ENCODE data around the gene GTPBP1.

GRCh38 chr22:38700789-38701628, 4.7 kb upstream of the GTPBP1 start, which contains the start of gene JOSD1:
- TF ChIP-seq CTCF (IDR thresholded peaks at IDR 0.05) (no peak), EZH2 (IDR thresholded peaks at IDR 0.05; ENCODE audit: borderline replicate concordance, insufficient read depth, low read depth, low read length, poor library complexity, severe bottlenecking) (no peak)
